GM19328 (cell line): ENCODE data around the gene ZNF516.

Experiments
- ATAC-seq: cut with Tn5 transposase; IDR thresholded peaks from one replicate; pipeline ENCODE4 v1.9.1; 2021; ENCODE audit warnings: mild to moderate bottlenecking, moderate library complexity; ENCODE audit not compliant: unreplicated experiment

The ZNF516 gene

GRCh38 chr18:76471593-76471992 is 23.4 kb downstream of the ZNF516 start:
- ATAC-seq: no peak

GRCh38 chr18:76468345-76469304 is 26.4 kb downstream of the ZNF516 start:
- ATAC-seq: no peak

GRCh38 chr18:76467371-76468190 is 27.5 kb downstream of the ZNF516 start:
- ATAC-seq: no peak

DNA sequence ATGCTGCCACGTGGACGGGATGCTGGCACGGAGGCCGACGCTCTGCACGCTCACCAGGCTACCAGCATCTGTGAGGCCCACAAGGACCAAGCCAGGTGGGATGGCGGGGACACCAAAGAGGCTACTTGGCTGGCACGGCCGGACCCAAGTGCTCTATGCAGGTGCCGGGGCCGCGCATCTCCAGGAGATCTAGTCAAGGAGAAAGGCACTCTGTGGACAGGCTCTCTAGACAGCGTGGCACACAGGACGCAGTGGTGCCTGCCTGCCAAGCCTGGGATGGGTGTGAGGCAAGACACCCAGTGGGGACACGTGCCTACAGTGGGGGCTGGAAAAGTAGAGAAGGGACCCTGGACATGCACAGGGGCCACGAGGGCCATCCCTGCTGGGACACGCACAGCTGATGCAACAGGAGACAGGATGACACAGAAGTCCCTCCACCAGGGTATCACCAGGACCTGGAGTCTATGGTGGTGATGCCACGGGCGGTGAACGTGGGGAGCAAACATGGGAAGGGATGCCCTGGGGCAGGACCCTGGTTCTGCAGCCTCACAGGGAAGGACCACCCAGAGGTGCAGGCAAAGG is 28.5 kb downstream of the ZNF516 start:
- ATAC-seq: no peak

- no peak for ATAC-seq
Observed at GRCh38 chr18:76465630-76466409, 29.2 kb downstream of the ZNF516 start.

DNA sequence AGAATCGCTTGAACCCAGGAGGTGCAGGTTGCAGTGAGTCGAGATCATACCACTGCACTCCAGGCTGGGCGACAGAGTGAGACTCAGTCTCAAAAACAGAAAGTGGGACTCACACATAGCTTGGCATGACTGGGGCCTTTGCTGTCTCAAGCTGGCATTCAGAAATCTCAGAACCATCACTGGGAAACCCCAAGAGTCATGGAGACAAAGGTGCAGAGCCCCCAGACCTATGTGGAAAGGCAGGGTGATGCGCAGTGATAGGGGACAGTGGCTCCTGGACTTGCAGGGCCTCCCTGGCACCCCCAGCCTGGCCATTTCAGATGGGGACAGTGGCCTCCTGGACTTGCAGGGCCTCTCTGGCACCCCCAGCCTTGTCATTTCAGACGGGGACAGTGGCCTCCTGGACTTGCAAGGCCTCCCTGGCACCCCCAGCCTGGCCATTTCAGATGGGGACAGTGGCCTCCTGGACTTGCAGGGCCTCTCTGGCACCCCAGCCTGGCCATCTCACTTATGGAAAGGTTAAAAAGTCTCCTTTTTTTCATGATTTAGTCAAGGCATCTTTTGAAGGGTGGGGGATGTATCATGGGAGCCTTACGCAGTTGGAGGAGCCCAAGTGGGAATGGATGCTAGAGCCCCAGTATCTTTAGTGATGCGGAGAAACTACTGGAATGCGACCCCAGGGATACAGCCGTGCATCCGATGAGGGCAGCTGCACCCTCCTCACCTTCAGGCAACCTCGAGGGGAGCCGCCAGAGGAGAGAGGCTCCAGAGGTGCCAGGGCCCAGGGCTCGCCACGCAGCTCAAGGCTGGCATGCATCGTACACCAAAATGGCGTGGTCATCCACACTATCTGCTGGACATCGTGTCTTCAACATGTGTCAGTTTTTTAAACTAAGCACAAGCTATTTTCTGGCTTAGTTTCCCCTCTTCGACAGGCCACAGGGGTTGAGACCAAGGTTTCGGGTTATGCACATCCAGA is 30.5 kb downstream of the ZNF516 start:
- no peak for ATAC-seq

DNA sequence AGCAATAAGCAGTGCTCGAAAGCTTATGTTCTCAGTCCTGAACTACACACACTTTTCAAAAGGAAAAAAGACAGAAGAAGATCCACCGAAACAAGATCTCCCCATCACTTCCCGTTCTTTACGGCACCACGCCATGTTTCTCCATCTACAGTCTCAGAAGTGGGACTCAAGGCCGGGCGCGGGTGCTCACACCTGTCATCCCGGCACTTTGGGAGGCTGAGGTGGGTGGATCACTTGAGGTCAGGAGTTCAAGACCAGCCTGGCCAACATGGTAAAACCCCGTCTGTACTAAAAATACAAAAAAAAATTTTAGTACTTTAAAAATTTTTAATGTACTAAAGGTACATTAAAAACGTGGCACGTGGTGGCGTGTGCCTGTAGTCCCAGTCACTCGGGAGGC is 31.2 kb downstream of the ZNF516 start:
- no peak for ATAC-seq

GRCh38 chr18:76463358-76463757 is 31.7 kb downstream of the ZNF516 start:
- ATAC-seq: no peak

DNA sequence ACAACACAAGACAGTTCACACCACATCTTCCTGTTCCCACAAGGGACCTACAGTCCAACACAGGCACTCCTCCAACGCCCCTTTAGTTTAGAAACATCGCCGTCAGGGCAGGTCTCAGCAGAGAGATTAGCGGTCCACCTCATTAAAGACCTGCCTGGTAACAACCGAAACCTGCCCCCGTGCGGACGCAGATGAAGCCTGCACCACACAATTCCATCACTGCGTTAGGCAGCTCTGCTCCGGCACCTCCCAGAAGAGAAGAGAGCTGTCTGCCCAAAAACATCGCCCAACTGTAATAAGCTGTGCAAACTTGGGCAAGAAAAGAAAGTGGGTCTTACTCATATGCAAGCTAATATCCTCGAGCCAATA is 32.7 kb downstream of the ZNF516 start:
- ATAC-seq: no peak

DNA sequence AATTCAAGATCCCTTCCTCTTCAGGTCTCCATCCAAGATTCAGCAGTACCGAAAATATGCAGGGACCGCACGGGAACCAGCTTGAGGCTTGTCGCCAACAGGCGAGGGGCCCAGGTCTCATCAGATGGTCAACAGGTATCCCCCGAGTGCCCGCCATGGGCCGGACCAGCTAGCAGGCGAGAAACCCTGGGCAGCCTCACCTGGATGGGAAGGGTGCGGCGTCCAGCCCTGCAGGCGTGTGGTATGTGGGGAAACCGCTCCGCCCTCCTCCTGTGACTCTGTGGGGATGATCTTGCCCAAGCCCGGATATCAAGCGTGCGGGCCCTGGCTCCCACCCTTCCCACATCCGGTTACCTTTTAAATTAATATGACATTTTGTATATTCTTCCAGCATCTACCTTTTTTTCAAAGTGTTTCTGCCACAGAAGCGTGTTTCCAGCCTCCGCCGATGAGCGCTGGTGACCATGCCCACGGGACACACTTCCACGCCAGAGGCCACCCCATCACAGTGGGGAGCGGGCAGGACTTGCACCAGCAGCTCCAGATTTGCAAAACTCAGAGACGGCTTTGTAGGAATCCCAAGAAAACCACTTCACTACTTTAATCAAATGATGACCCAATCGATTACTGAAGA is 33.2 kb downstream of the ZNF516 start:
- no peak for ATAC-seq

- no peak for ATAC-seq
Observed at GRCh38 chr18:76461148-76461547, 33.9 kb downstream of the ZNF516 start.

DNA sequence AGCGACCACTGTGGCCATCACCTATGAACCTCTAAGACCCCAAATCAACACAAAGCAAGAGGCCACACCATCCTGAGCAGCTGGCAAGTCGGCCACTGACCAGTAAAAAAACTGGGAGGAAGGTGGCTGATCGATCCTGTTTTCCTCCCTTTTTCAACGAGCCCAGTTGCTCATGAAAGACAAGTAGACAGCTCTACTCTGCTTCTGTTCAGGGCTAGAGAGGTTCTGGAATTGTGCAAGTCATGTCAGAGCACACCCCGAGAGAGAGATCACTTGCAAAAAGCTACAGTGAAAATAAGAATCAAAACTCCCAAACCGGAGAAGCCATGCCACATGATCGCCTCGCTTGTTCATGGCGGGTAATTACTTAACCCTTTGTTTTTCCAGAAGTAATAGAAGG is 34.6 kb downstream of the ZNF516 start:
- ATAC-seq: no peak

DNA sequence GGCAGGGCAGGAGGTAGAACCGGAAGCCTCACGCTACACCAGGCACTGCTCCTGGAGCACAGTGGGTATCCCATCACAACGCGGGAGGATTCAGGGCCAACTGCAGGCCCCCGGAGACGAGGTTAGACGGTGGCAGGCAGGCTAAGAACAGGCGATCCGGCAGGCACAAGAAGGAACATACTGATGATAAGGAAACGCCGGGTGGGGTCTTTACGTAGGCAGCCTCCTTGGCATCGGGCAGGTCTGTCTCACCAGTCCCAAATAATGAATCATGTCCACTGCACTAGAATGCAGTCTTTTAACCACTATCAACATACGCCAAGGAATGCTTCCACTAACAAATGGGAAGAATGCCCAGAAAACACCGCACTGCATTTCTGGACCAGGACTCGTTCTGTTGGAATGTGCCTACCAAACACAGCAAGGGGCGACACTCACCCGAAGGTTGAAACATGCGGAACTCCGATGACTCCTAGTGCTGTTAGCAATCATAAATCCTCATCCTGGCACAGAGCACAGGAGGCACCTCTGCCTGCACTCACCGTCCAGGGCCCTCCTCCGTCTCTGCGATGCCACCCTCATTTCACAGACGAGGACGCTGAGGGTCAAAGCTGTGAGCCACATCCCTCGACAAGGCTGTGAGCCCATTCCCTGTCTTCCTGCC is 35.2 kb downstream of the ZNF516 start:
- ATAC-seq: no peak

DNA sequence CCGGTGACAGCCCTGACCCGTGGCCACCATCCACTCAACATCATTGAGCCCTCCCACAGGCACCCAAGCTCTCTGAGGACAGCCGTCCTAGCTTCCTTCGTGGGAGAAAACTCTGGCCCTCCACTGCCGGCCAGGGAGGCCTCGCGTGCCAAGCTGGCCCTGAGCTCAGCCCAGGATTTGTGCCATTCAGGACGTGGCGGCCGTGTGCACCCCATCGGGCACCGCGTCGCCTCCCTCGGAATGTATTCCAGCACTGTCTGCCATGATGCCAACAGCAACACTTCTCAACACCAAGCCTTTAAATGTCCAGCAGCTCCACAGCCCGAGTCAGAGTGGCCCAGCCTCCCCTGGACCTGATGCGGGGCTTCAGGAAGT is 35.7 kb downstream of the ZNF516 start:
- no peak for ATAC-seq

DNA sequence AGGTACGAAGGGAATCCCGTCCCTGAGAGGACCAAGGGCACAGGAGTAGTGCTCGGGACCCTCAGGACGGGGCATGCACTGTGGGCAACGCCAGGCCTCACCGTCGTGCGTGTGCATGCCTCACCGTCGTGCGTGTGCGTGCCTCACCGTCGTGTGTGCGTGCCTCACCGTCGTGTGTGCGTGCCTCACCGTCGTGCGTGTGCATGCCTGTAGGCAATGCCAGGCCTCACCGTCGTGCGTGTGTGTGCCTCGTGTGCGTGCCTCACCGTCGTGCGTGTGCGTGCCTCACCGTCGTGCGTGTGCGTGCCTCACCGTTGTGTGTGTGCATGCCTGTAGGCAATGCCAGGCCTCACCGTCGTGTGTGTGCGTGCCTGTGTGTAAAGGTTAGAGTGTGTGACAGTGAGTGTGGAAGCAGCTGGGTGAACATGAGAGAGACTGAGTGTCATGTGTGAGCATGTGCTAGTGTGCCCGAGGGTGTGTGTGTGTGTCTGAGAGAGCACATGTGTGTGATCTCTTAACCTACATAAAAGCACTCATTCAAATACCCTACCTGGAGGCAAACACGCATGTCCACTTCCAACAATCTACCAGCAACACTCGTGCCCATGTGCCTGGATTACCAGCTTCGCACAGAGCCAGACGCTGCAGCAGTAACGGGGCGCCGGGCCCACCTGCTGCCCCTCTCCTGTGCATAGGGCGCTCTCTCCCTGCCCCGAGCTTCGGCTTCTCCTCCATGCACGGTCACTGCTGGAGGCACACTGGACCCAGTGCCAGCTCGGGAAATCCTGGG is 36.3 kb downstream of the ZNF516 start:
- ATAC-seq: no peak

GRCh38 chr18:76457957-76458356 is 37.1 kb downstream of the ZNF516 start:
- no peak for ATAC-seq

DNA sequence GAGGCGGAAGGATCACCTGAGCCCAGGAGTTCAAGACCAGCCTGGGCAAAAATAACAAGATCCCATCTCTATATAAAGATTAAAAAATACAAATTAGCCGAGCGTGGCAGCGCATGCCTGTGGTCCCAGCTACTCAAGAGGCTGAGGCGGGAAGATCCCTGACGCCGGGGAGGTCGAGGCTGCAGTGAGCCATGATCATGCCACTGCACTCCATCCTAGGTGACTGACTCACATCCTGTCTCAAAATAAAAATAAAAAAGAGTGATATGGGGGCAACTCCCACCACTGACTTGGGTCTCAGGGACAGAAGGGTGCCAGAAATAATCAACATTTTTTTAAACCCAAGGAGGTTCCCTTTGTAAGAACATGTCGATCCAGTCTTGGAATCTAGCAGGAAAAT is 37.6 kb downstream of the ZNF516 start:
- ATAC-seq: no peak

DNA sequence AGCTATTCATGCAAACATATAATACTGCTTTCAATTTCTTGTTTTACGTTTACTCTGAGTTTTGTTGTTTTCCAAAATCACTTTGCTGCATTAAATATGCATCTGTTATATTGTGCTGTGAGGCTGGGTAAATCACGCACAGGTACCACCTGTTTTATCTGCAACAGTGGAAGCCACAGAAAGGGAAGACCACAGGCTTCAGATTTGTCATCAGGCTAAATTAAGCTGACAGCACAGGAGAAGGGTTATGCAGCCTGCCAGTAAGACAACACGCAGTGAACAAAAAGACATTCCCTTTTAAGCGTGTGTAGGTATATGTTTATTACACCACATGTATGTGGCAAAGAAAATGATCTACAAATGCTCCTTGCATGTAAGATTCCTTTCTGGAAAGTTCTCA is 38.2 kb downstream of the ZNF516 start:
- no peak for ATAC-seq
